ENCODE measurements around the gene EYA4.

DNA sequence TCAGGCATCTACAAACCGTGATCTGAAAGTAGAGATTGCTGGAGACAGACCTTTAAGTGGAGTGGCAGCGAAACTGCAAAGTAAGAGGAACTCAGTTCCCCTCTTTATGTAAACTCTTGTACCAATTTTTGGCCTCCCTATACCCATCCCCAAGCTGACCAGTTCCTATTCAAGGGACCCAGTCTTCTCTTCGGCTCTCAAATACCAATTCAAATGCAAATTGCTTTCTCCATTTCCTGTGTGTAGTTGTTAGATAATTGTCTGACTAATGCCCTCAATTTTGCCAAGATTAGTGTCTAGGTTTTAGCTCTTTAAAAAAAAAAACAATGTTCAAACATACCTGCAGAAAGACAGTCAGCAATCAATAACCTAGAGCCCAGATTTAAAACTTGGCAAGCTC is 150.9 kb downstream of the EYA4 start:
- TF ChIP-seq, protein P1, sequence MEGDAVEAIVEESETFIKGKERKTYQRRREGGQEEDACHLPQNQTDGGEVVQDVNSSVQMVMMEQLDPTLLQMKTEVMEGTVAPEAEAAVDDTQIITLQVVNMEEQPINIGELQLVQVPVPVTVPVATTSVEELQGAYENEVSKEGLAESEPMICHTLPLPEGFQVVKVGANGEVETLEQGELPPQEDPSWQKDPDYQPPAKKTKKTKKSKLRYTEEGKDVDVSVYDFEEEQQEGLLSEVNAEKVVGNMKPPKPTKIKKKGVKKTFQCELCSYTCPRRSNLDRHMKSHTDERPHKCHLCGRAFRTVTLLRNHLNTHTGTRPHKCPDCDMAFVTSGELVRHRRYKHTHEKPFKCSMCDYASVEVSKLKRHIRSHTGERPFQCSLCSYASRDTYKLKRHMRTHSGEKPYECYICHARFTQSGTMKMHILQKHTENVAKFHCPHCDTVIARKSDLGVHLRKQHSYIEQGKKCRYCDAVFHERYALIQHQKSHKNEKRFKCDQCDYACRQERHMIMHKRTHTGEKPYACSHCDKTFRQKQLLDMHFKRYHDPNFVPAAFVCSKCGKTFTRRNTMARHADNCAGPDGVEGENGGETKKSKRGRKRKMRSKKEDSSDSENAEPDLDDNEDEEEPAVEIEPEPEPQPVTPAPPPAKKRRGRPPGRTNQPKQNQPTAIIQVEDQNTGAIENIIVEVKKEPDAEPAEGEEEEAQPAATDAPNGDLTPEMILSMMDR (IDR thresholded peaks at IDR 0.05; ENCODE audit: insufficient read depth, low read length, poor library complexity, severe bottlenecking) = no peak
- no peak for TF ChIP-seq EZH2phosphoT487 (conservative IDR thresholded peaks at IDR 0.05; ENCODE audit: low read length)

Data from SU-DHL-6 (cell line).